ENCODE measurements around the gene HTRA3. TPM values are rescaled to one million over a fixed set of nuclear protein-coding genes. Genes with fewer than 3 reads are reported as not detected.

The HTRA3 gene
- total RNA-seq, 1 experiment from 2014 or later, result 0.64 TPM

DNA sequence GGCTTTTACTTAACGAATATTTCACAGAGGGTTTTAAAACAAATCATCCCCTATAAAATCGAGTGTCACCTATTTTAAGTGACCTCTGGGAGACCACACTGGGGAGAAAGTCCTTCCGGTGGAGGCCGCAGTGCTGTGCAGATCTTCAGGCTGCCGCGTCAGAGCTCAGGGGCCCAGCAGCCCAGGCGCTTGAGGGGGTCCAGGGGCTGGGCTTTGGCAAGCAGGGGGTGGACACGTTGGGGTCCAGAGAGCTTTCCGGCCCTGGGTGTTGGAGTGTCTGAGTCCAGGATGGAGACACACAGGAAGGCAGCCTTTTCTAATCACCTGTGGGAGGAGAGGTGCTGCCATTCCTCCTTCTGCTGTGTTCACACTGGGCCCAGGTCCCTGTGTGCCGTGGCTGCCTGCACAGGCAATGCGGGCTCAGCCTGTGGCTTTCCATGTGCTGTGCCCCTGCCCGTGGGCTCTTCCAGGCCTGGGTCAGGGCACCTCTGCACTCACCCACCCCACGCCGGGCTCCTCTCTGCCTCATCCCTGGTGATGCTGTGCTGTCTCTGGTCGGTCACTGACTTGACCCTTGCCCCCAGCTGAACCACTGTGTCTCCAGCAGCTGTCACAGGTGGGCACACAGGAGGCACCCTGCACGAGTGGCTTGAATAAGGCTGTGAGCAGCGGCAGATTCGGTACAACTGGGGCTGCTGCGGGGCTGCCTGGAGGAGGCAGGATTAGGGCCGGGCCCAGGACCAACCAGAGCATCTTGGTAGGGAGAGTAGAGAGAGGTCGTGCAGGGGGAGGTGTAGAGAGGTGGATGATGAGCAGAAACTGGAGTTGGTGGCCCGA, 10.0 kb downstream of the HTRA3 start:
- H3K27ac ChIP-seq (ENCODE audit: low read depth, low read length, poor library complexity, severe bottlenecking), result peak overlapping the region; percentile 24
- peaks cover 35% of the 10 kb centered on the region for H3K4me1 ChIP-seq (ENCODE audit: insufficient read depth, low read length, poor library complexity, severe bottlenecking)
- ChIA-PET POLR2A (ENCODE audit: low non-redundant PET) (no interaction called here), CTCF (no interaction called here)
- DNase-seq (ENCODE audit: low spot score), result no peak
- H3K27me3 ChIP-seq (replicated peaks; ENCODE audit: insufficient read depth, low read depth, low read length, poor library complexity), result no peaks in the 10 kb centered on the region
- intact Hi-C loops (cut with micrococcal nuclease; ENCODE audit: unreplicated experiment), result loop anchor here (10.0 kb wide), 1 partner anchor 125 kb away; no protein-coding TSS in a partner anchor
- H3K4me3 ChIP-seq (ENCODE audit: low read depth, low read length, poor library complexity, severe bottlenecking), result no peak overlapping the region
- no peaks in the 10 kb centered on the region for H3K9me3 ChIP-seq (ENCODE audit: low read depth, low read length, poor library complexity, severe bottlenecking)
- no TSS peak for BruUV-seq (replicated peaks)
- H3K36me3 ChIP-seq (ENCODE audit: insufficient read depth, low read length, poor library complexity, severe bottlenecking), result no peaks in the 10 kb centered on the region
- TF ChIP-seq, protein P1, sequence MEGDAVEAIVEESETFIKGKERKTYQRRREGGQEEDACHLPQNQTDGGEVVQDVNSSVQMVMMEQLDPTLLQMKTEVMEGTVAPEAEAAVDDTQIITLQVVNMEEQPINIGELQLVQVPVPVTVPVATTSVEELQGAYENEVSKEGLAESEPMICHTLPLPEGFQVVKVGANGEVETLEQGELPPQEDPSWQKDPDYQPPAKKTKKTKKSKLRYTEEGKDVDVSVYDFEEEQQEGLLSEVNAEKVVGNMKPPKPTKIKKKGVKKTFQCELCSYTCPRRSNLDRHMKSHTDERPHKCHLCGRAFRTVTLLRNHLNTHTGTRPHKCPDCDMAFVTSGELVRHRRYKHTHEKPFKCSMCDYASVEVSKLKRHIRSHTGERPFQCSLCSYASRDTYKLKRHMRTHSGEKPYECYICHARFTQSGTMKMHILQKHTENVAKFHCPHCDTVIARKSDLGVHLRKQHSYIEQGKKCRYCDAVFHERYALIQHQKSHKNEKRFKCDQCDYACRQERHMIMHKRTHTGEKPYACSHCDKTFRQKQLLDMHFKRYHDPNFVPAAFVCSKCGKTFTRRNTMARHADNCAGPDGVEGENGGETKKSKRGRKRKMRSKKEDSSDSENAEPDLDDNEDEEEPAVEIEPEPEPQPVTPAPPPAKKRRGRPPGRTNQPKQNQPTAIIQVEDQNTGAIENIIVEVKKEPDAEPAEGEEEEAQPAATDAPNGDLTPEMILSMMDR (conservative IDR thresholded peaks at IDR 0.05; ENCODE audit: low read depth, low read length), result no peak
- TF ChIP-seq EZH2 (IDR thresholded peaks at IDR 0.05; ENCODE audit: borderline replicate concordance, low read depth, low read length, poor library complexity, severe bottlenecking), result no peak

DNA sequence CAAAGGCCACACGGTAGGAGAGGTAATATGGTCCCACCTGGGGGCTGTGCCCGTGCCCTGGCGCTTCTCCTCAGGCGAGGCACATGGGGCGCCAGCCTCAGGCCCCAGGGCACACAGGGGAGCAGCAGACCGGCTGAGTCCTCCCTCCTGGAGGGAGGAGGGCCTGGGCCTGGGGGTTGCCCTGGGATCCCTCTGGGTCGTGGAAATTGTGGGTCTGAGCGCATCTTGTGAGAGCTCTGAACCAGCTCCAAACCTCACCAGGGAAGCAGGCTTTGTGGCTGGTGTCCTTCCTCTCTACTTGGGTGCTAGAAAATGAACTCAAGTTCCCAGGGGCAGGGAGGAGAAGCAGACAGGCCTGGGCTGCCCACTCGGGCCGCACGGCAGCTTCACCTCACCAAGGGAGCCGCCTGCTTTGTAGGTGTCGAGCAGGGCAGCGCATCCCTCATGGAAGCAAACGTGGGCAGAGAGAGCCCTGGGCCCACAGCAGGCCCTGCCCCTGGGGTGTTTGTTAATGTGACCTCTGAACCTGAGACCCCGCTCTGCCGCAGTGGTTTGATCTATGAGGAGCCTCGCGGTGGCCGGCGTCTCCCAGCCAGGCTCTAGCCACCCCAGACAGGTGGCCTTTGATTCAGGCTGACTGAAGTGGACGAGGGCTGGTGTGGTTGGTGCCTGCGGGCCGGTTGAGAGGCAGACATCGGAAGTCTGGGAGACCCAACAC, 10.8 kb downstream of the HTRA3 start:
- no peak overlapping the region for H3K4me3 ChIP-seq (ENCODE audit: low read depth, low read length, poor library complexity, severe bottlenecking)
- no peak for DNase-seq (ENCODE audit: low spot score)
- no TSS peak for BruUV-seq (replicated peaks)
- ChIA-PET CTCF (no interaction called here), POLR2A (ENCODE audit: low non-redundant PET) (no interaction called here)
- peaks cover 29% of the 10 kb centered on the region for H3K4me1 ChIP-seq (ENCODE audit: insufficient read depth, low read length, poor library complexity, severe bottlenecking)
- H3K27ac ChIP-seq (ENCODE audit: low read depth, low read length, poor library complexity, severe bottlenecking), result no peak overlapping the region
- H3K36me3 ChIP-seq (ENCODE audit: insufficient read depth, low read length, poor library complexity, severe bottlenecking), result no peaks in the 10 kb centered on the region
- TF ChIP-seq, protein P1 (conservative IDR thresholded peaks at IDR 0.05; ENCODE audit: low read depth, low read length), result no peak
- no peak for TF ChIP-seq EZH2 (IDR thresholded peaks at IDR 0.05; ENCODE audit: borderline replicate concordance, low read depth, low read length, poor library complexity, severe bottlenecking)
- no peaks in the 10 kb centered on the region for H3K9me3 ChIP-seq (ENCODE audit: low read depth, low read length, poor library complexity, severe bottlenecking)
- H3K27me3 ChIP-seq (replicated peaks; ENCODE audit: insufficient read depth, low read depth, low read length, poor library complexity), result no peaks in the 10 kb centered on the region
- intact Hi-C loops (cut with micrococcal nuclease; ENCODE audit: unreplicated experiment), result no loop called here

DNA sequence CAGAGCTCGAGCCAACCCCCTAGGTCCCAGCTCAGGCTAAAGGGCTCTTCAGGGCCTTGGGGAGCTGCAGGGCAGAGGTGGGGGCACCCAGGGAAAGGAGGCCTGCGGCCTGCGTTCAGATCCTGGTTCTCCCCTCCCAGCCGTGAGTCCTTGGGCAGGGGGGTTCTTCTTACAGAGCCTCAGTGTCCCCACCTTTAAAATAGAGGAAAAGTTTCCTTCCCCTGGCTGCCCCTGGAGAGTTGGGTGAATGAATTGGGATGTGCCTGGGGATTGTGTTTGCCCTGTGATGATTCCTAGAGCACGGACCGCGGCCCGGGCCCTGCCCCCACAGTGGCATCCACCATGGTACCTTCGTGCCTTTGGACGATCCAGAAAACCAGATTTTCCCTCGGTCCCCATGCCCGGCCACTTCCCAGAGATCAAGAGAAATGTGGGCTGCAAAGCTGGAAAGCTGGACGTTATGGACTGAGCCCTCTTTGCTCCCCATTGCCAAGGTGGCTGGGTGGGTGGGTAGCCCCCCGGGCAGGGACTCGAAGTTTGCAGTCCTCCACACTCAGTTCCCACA, 11.4 kb downstream of the HTRA3 start:
- ChIA-PET POLR2A (ENCODE audit: low non-redundant PET) (no interaction called here), CTCF (no interaction called here)
- H3K27ac ChIP-seq (ENCODE audit: low read depth, low read length, poor library complexity, severe bottlenecking), result no peak overlapping the region
- no peak overlapping the region for H3K4me3 ChIP-seq (ENCODE audit: low read depth, low read length, poor library complexity, severe bottlenecking)
- H3K27me3 ChIP-seq (replicated peaks; ENCODE audit: insufficient read depth, low read depth, low read length, poor library complexity), result no peaks in the 10 kb centered on the region
- intact Hi-C loops (cut with micrococcal nuclease; ENCODE audit: unreplicated experiment), result no loop called here
- no peak for DNase-seq (ENCODE audit: low spot score)
- H3K4me1 ChIP-seq (ENCODE audit: insufficient read depth, low read length, poor library complexity, severe bottlenecking), result peaks cover 23% of the 10 kb centered on the region
- TF ChIP-seq, protein P1 (conservative IDR thresholded peaks at IDR 0.05; ENCODE audit: low read depth, low read length), result no peak
- TF ChIP-seq EZH2 (IDR thresholded peaks at IDR 0.05; ENCODE audit: borderline replicate concordance, low read depth, low read length, poor library complexity, severe bottlenecking), result no peak
- BruUV-seq (replicated peaks), result no TSS peak
- no peaks in the 10 kb centered on the region for H3K9me3 ChIP-seq (ENCODE audit: low read depth, low read length, poor library complexity, severe bottlenecking)
- no peaks in the 10 kb centered on the region for H3K36me3 ChIP-seq (ENCODE audit: insufficient read depth, low read length, poor library complexity, severe bottlenecking)
